C4-2B (cell line): ENCODE measurements around the gene SLC29A2.

Experiments
- CTCF ChIP-seq: fragments of 450-650 bp; conservative IDR thresholded peaks from 2 replicates; pipeline ENCODE4 v1.5.1; 2017; ENCODE audit warnings: mild to moderate bottlenecking
- ZFX ChIP-seq: fragments of 450-650 bp; IDR thresholded peaks from 2 replicates; pipeline ENCODE4 v1.6.1; 2017

GRCh38 chr11:66334605-66335442 is 36.7 kb downstream of the SLC29A2 start:
- TF ChIP-seq CTCF (no peak), ZFX (no peak)
